GM23338 (cell line): ENCODE data around the gene FHIT. TPM values are rescaled to one million over a fixed set of nuclear protein-coding genes. Genes with fewer than 3 reads are reported as not detected.
A peak's percentile ranks its signal among the peaks of the same experiment; 100 is the strongest.

Experiments
- ATAC-seq: fragments of 200-7000 bp; cut with Tn5 transposase; 3 replicates; pipeline ENCODE4 v1.9.1; 2020
- DNase-seq: peaks from one replicate; pipeline ENCODE4 v3.0.0-alpha.2; 2015; ENCODE audit warnings: low spot score
- H2AFZ ChIP-seq: fragments of 200-600 bp; sonication (generic); 2 replicates; pipeline ENCODE4 v1.8.0; 2016; ENCODE audit warnings: antibody characterized with exemption, mild to moderate bottlenecking, moderate library complexity
- H3F3A ChIP-seq: fragments of 200-600 bp; sonication (generic); replicated peaks from 2 replicates; pipeline ENCODE4 v1.8.0; 2017; ENCODE audit warnings: antibody characterized with exemption, mixed run types, low read depth
- H3K27ac ChIP-seq: fragments of 200-600 bp; sonication (generic); 2 replicates; pipeline ENCODE4 v1.6.1; 2016; ENCODE audit warnings: low read depth
- H3K27me3 ChIP-seq: fragments of 200-600 bp; sonication (generic); 2 replicates; pipeline ENCODE4 v1.8.0; 2016; ENCODE audit warnings: mild to moderate bottlenecking, mixed run types, moderate library complexity; ENCODE audit not compliant: insufficient read depth
- H3K36me3 ChIP-seq: fragments of 200-600 bp; sonication (generic); 2 replicates; pipeline ENCODE4 v1.8.0; 2016; ENCODE audit warnings: mild to moderate bottlenecking; ENCODE audit not compliant: insufficient read depth
- H3K4me1 ChIP-seq: fragments of 200-600 bp; sonication (generic); 2 replicates; pipeline ENCODE4 v1.8.0; 2016; ENCODE audit warnings: mild to moderate bottlenecking, moderate library complexity; ENCODE audit not compliant: insufficient read depth
- H3K4me2 ChIP-seq: fragments of 200-600 bp; sonication (generic); 2 replicates; pipeline ENCODE4 v1.7.1; 2017; ENCODE audit warnings: mixed run types
- H3K4me3 ChIP-seq: fragments of 200-600 bp; sonication (generic); 2 replicates; pipeline ENCODE4 v1.6.1; 2016; ENCODE audit warnings: mixed run types
- H3K79me2 ChIP-seq: fragments of 200-600 bp; sonication (generic); replicated peaks from 2 replicates; pipeline ENCODE4 v1.8.0; 2017; ENCODE audit warnings: mild to moderate bottlenecking; ENCODE audit not compliant: insufficient read depth
- H3K9me2 ChIP-seq: fragments of 200-600 bp; sonication (generic); 2 replicates; pipeline ENCODE4 v1.8.0; 2017; ENCODE audit not compliant: insufficient read depth
- H4K20me1 ChIP-seq: fragments of 200-600 bp; sonication (generic); replicated peaks from 2 replicates; pipeline ENCODE4 v1.8.0; 2017; ENCODE audit warnings: mild to moderate bottlenecking; ENCODE audit not compliant: insufficient read depth
- H3K27ac Mint-ChIP-seq: 2 replicates; pipeline ENCODE4 v1.8.0; 2020; ENCODE audit warnings: inconsistent platforms, mild to moderate bottlenecking, moderate library complexity, mixed read lengths
- H3K27me3 Mint-ChIP-seq: 3 replicates; pipeline ENCODE4 v1.8.0; 2022; ENCODE audit warnings: low read depth, mild to moderate bottlenecking, moderate library complexity, mixed read lengths, inconsistent platforms; ENCODE audit not compliant: insufficient read depth, poor library complexity
- H3K36me3 Mint-ChIP-seq: 3 replicates; pipeline ENCODE4 v1.8.0; 2021; ENCODE audit warnings: low read depth, mild to moderate bottlenecking, inconsistent platforms, moderate library complexity, mixed read lengths
- H3K4me1 Mint-ChIP-seq: 3 replicates; pipeline ENCODE4 v1.8.0; 2020; ENCODE audit warnings: mild to moderate bottlenecking, inconsistent platforms, mixed read lengths
- H3K4me3 Mint-ChIP-seq: 3 replicates; pipeline ENCODE4 v1.8.0; 2021; ENCODE audit warnings: moderate library complexity, mild to moderate bottlenecking, inconsistent platforms, mixed read lengths
- H3K9me3 Mint-ChIP-seq: 3 replicates; pipeline ENCODE4 v1.8.0; 2020; ENCODE audit warnings: moderate library complexity, mild to moderate bottlenecking, inconsistent platforms, mixed read lengths
- CREB1 ChIP-seq: fragments of 250-450 bp; sonication (Bioruptor Pico); IDR thresholded peaks from 2 replicates; pipeline ENCODE4 v1.5.0; 2020; ENCODE audit warnings: low read depth, mild to moderate bottlenecking, moderate library complexity
- ETS1 ChIP-seq: IDR thresholded peaks from 2 replicates; pipeline ENCODE4 v1.6.1; 2016; ENCODE audit warnings: antibody characterized with exemption
- EZH2 ChIP-seq: fragments of 200-600 bp; sonication (generic); IDR thresholded peaks from one replicate; pipeline ENCODE4 v1.8.0; 2017; ENCODE audit warnings: antibody characterized with exemption, mild to moderate bottlenecking, low read depth; ENCODE audit not compliant: unreplicated experiment
- EZH2phosphoT487 ChIP-seq: fragments of 200-600 bp; sonication (generic); IDR thresholded peaks from one replicate; pipeline ENCODE4 v1.8.1; 2018; ENCODE audit warnings: antibody characterized with exemption; ENCODE audit not compliant: unreplicated experiment
- NANOG ChIP-seq: IDR thresholded peaks from 2 replicates; pipeline ENCODE4 v1.6.1; 2016; ENCODE audit warnings: antibody characterized with exemption, borderline replicate concordance
- POLR2AphosphoS5 ChIP-seq: IDR thresholded peaks from 2 replicates; pipeline ENCODE4 v1.6.1; 2016; ENCODE audit warnings: antibody characterized with exemption, low read depth
- REST ChIP-seq: IDR thresholded peaks from one replicate; pipeline ENCODE4 v1.6.1; 2018; ENCODE audit warnings: antibody characterized with exemption; ENCODE audit not compliant: unreplicated experiment
- STAT1 ChIP-seq: IDR thresholded peaks from one replicate; pipeline ENCODE4 v1.6.1; 2016; ENCODE audit warnings: antibody characterized with exemption; ENCODE audit not compliant: unreplicated experiment
- ZNF462 ChIP-seq: fragments of 250-450 bp; sonication (Bioruptor Pico); IDR thresholded peaks from 2 replicates; pipeline ENCODE4 v1.5.0; 2020; ENCODE audit warnings: mild to moderate bottlenecking, moderate library complexity
- polyA plus RNA-seq: library from polyadenylated mRNA; unstranded; fragments of >200 nt; fragmentation: Nextera tagmentation; extraction: Ambion mirVana; gene quantifications from 2 replicates; pipeline ENCODE4 v1.2.1, GENCODE V29; 2016
- total RNA-seq: library from RNA; depleted of rRNA; stranded (reverse); fragments of >200 nt; shearing (Covaris generic); gene quantifications from 2 replicates; pipeline ENCODE4 v1.2.3, GENCODE V29; 2014

Gene FHIT
- total and polyA plus RNA-seq, 2 experiments from 2014 or later: 3.0 to 8.3 TPM

- TF ChIP-seq CREB1 (CRISPR knock-in tag) (no peak), ETS1 (no peak), NANOG (no peak)
These were observed 815.2 kb downstream of the FHIT start (continued) for GRCh38 chr3:60435941-60436650.

GRCh38 chr3:60434950-60435349 is 816.3 kb downstream of the FHIT start:
- Histone ChIP-seq H3K27me3 (no peaks in the 10 kb centered on the region), H2AFZ (no peak overlapping the region), H3K9me2 (no peaks in the 10 kb centered on the region), H3K27ac (no peak overlapping the region), H3K4me1 (peaks cover 5% of the 10 kb centered on the region; the same call in 1 of the 2 replicates), H3K79me2 (no peaks in the 10 kb centered on the region), H3F3A (no peaks in the 10 kb centered on the region), H4K20me1 (no peaks in the 10 kb centered on the region), H3K4me2 (no peak overlapping the region), H3K36me3 (no peaks in the 10 kb centered on the region), H3K4me3 (no peak overlapping the region)
- no peak overlapping the region for H3K4me3 Mint-ChIP-seq
- no peak for DNase-seq
- TF ChIP-seq NANOG (no peak), EZH2phosphoT487 (no peak)
- peaks cover 13% of the 10 kb centered on the region; the same call in 2 of the 3 replicates for H3K4me1 Mint-ChIP-seq
- peak; percentile 44; the same call in 2 of the 3 replicates for ATAC-seq
- H3K27me3 Mint-ChIP-seq: no peaks in the 10 kb centered on the region
- H3K36me3 Mint-ChIP-seq: no peaks in the 10 kb centered on the region
- no peak overlapping the region for H3K27ac Mint-ChIP-seq
- no peaks in the 10 kb centered on the region for H3K9me3 Mint-ChIP-seq

GRCh38 chr3:60434323-60434722 is 816.9 kb downstream of the FHIT start:
- Histone ChIP-seq H3K27ac (no peak overlapping the region), H4K20me1 (no peaks in the 10 kb centered on the region), H3K9me2 (0 out of 2 replicates have a peak, but pooled peaks cover 3% of the 10 kb centered on the region), H3K4me2 (no peak overlapping the region), H3K4me3 (no peak overlapping the region), H3F3A (no peaks in the 10 kb centered on the region), H3K4me1 (peaks cover 5% of the 10 kb centered on the region; the same call in 1 of the 2 replicates), H2AFZ (no peak overlapping the region), H3K27me3 (no peaks in the 10 kb centered on the region), H3K36me3 (no peaks in the 10 kb centered on the region), H3K79me2 (no peaks in the 10 kb centered on the region)
- no peaks in the 10 kb centered on the region for H3K36me3 Mint-ChIP-seq
- DNase-seq (no peak), ATAC-seq (no peak)
- no peaks in the 10 kb centered on the region for H3K9me3 Mint-ChIP-seq
- H3K27ac Mint-ChIP-seq: no peak overlapping the region
- no peak overlapping the region for H3K4me3 Mint-ChIP-seq
- H3K4me1 Mint-ChIP-seq: peaks cover 10% of the 10 kb centered on the region; the same call in 2 of the 3 replicates
- TF ChIP-seq POLR2AphosphoS5 (no peak), REST (no peak), ZNF462 (CRISPR knock-in tag) (no peak), STAT1 (no peak), EZH2phosphoT487 (no peak), EZH2 (no peak)
- no peaks in the 10 kb centered on the region for H3K27me3 Mint-ChIP-seq
